HFFc6 (cell line): ENCODE data around the gene KRT72. TPM values are rescaled to one million over a fixed set of nuclear protein-coding genes. Genes with fewer than 3 reads are reported as not detected.

Experiments
- DNase-seq: peaks from one replicate; pipeline ENCODE4 v3.0.0-alpha.2; 2018
- H3K27ac Mint-ChIP-seq: 2 replicates; pipeline ENCODE4 v1.8.0; 2020; ENCODE audit warnings: mild to moderate bottlenecking, mixed read lengths
- H3K27me3 Mint-ChIP-seq: 2 replicates; pipeline ENCODE4 v1.8.0; 2021; ENCODE audit warnings: mild to moderate bottlenecking, moderate library complexity, mixed read lengths; ENCODE audit not compliant: insufficient read depth
- H3K36me3 Mint-ChIP-seq: 2 replicates; pipeline ENCODE4 v1.8.0; 2021; ENCODE audit warnings: low read depth, mixed read lengths
- H3K4me1 Mint-ChIP-seq: 2 replicates; pipeline ENCODE4 v1.8.0; 2020; ENCODE audit warnings: low read depth, mixed read lengths
- H3K4me3 Mint-ChIP-seq: 2 replicates; pipeline ENCODE4 v1.8.0; 2020; ENCODE audit warnings: mild to moderate bottlenecking, moderate library complexity, mixed read lengths
- H3K9me3 Mint-ChIP-seq: 2 replicates; pipeline ENCODE4 v1.8.0; 2020; ENCODE audit warnings: mild to moderate bottlenecking, mixed read lengths
- total RNA-seq, 6 experiments: library from RNA; stranded (reverse); fragmentation: NEBNext Ultra II Directional; extraction: Animal tissue kit (Norgen Biotek cat#: 25700); gene quantifications; 2 replicates in 1 of 6; 3 replicates in 5 of 6; pipeline ENCODE4 v1.2.3, GENCODE V29; 2021
- TF ChIP-seq, protein P1 (sequence below): fragments of 200-600 bp; sonication (generic); IDR thresholded peaks from 2 replicates; pipeline ENCODE4 v1.5.0; 2021; ENCODE audit warnings: antibody characterized with exemption, mild to moderate bottlenecking

KRT72 gene
- total RNA-seq, 6 experiments from 2014 or later = not detected

DNA sequence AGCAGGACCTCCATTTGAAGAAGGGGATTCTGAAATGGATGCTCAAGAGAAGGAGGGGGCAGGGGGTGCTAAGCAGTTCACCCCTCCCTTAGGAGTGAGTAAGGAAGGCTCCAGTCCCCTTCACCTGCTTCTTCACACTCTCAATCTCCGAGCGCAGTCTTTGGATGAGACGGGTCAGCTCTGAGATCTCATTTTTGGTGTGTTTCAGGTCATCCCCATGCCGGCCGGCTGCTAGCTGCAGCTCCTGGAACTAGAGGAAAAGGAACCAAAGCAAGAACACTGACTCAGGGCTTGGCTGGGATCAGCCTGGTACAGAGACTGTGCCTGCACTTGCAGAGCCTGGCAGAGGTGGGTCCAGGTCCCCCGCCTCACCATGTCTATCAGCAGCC, 9.8 kb upstream of the KRT72 start:
- H3K9me3 Mint-ChIP-seq = no peaks in the 10 kb centered on the region
- peaks cover 58% of the 10 kb centered on the region for H3K27me3 Mint-ChIP-seq

DNA sequence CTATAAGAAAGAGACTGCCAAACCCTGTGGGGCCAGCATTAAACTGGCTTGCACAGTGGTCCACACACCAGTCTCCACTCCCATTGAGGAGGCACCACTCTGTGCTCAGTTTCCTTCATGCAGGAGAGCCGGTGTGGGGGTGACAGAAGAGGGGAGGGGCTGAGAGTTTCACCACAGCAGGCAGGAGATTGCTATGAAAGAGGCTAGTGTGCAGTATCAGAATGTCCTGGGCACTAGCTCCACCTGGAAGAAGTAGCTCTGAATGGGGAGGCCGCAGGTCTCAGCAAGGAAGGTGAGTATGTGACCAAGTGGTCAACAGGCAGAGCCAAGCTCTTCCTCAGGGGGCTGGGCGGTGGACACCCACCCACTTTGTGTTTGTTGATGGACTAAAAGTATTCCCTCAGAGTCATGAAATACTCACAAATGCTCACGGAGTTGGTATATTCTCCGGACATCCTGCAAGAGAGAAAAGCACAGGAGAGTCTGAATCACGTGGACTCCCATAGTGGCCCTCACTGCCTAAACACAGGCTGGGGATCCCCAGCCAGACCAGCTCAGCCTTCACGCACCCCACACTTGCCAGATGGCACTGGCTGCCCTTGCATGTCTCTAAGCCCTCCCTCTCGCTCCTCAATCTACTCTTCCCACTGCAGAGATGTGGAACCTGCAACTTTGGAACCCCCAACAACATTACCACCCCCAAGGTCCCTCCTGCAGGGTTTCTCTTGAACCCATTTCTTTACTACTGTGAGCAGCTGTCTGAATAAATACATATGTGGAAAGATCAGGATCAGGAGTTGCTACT, 7.8 kb upstream of the KRT72 start:
- TF ChIP-seq, protein P1, sequence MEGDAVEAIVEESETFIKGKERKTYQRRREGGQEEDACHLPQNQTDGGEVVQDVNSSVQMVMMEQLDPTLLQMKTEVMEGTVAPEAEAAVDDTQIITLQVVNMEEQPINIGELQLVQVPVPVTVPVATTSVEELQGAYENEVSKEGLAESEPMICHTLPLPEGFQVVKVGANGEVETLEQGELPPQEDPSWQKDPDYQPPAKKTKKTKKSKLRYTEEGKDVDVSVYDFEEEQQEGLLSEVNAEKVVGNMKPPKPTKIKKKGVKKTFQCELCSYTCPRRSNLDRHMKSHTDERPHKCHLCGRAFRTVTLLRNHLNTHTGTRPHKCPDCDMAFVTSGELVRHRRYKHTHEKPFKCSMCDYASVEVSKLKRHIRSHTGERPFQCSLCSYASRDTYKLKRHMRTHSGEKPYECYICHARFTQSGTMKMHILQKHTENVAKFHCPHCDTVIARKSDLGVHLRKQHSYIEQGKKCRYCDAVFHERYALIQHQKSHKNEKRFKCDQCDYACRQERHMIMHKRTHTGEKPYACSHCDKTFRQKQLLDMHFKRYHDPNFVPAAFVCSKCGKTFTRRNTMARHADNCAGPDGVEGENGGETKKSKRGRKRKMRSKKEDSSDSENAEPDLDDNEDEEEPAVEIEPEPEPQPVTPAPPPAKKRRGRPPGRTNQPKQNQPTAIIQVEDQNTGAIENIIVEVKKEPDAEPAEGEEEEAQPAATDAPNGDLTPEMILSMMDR = no peak
- H3K27me3 Mint-ChIP-seq = peaks cover 51% of the 10 kb centered on the region
- H3K4me3 Mint-ChIP-seq = no peak overlapping the region
- no peaks in the 10 kb centered on the region for H3K36me3 Mint-ChIP-seq
- no peak for DNase-seq
- H3K4me1 Mint-ChIP-seq = no peaks in the 10 kb centered on the region
- H3K9me3 Mint-ChIP-seq = no peaks in the 10 kb centered on the region
- no peak overlapping the region for H3K27ac Mint-ChIP-seq

More for the DNA sequence above, 9.8 kb upstream of the KRT72 start:
- H3K36me3 Mint-ChIP-seq = no peaks in the 10 kb centered on the region
- H3K27ac Mint-ChIP-seq = no peak overlapping the region
- DNase-seq = no peak
- TF ChIP-seq, protein P1 = no peak
- no peaks in the 10 kb centered on the region for H3K4me1 Mint-ChIP-seq
- H3K4me3 Mint-ChIP-seq = no peak overlapping the region

- TF ChIP-seq, protein P1 = no peak
- no peaks in the 10 kb centered on the region for H3K9me3 Mint-ChIP-seq
- DNase-seq = no peak
- H3K27ac Mint-ChIP-seq = no peak overlapping the region
- no peaks in the 10 kb centered on the region for H3K36me3 Mint-ChIP-seq
- H3K4me3 Mint-ChIP-seq = no peak overlapping the region
- H3K27me3 Mint-ChIP-seq = peaks cover 47% of the 10 kb centered on the region
- H3K4me1 Mint-ChIP-seq = no peaks in the 10 kb centered on the region
Observed at GRCh38 chr12:52608161-52608560, 6.9 kb upstream of the KRT72 start.

- H3K4me1 Mint-ChIP-seq = no peaks in the 10 kb centered on the region
- H3K27me3 Mint-ChIP-seq = peaks cover 45% of the 10 kb centered on the region
- no peaks in the 10 kb centered on the region for H3K9me3 Mint-ChIP-seq
- no peak for DNase-seq
- no peak overlapping the region for H3K4me3 Mint-ChIP-seq
- TF ChIP-seq, protein P1 = no peak
- H3K27ac Mint-ChIP-seq = no peak overlapping the region
- H3K36me3 Mint-ChIP-seq = no peaks in the 10 kb centered on the region
Observed at GRCh38 chr12:52607314-52607713, 6.1 kb upstream of the KRT72 start.

GRCh38 chr12:52606581-52607218, 5.4 kb upstream of the KRT72 start:
- TF ChIP-seq, protein P1 = no peak
- H3K27me3 Mint-ChIP-seq = peaks cover 43% of the 10 kb centered on the region
- H3K9me3 Mint-ChIP-seq = no peaks in the 10 kb centered on the region
- no peak overlapping the region for H3K4me3 Mint-ChIP-seq
- H3K36me3 Mint-ChIP-seq = no peaks in the 10 kb centered on the region
- H3K4me1 Mint-ChIP-seq = no peaks in the 10 kb centered on the region
- H3K27ac Mint-ChIP-seq = no peak overlapping the region
- no peak for DNase-seq
